Left forelimb (tissue), 1 donor: Measurements from ENCODE around the gene SEC14L5.
"Not testable (repeated sequence)": the region's sequence is repeated elsewhere in the genome, so short reads cannot be mapped to it uniquely, and the experiment has no call there.

ENCODE experiments used
- DNase-seq: peaks from one replicate; pipeline ENCODE4 v3.0.0-alpha.2; 2018; ENCODE audit warnings: low spot score

SEC14L5 gene

GRCh38 chr16:5036228-5037156 is 78.4 kb downstream of the SEC14L5 start:
- DNase-seq, result no peak

- DNase-seq, result no peak
Observed at GRCh38 chr16:5040451-5040850, 82.3 kb downstream of the SEC14L5 start.

GRCh38 chr16:5041600-5042133 is 83.5 kb downstream of the SEC14L5 start:
- DNase-seq, result no peak

- DNase-seq, result no peak
Observed at GRCh38 chr16:5042574-5043171, 84.5 kb downstream of the SEC14L5 start.

GRCh38 chr16:5044011-5044540 is 85.9 kb downstream of the SEC14L5 start:
- no peak for DNase-seq

DNA sequence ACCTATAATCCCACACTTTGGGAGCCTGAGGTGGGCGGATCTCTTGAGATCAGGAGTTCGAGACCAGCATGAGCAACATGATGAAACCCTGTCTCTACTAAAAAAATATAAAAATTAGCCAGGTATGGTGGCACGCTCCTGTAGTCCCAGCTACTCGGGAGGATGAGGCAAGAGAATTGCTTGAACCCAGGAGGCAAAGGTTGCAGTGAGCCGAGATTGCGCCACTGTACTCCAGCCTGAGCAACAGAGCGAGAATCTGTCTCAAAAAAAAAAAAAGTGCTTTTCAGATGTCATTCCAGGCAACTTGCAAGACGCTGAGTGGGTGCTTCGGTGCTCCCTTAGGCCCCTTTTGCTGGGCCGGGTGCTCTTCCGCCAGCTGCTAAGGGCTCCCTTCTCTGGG is 86.5 kb downstream of the SEC14L5 start:
- not testable (repeated sequence) for DNase-seq

GRCh38 chr16:5045499-5046115 is 87.5 kb downstream of the SEC14L5 start:
- no peak for DNase-seq

GRCh38 chr16:5046914-5047313 is 88.8 kb downstream of the SEC14L5 start:
- DNase-seq, result no peak

DNA sequence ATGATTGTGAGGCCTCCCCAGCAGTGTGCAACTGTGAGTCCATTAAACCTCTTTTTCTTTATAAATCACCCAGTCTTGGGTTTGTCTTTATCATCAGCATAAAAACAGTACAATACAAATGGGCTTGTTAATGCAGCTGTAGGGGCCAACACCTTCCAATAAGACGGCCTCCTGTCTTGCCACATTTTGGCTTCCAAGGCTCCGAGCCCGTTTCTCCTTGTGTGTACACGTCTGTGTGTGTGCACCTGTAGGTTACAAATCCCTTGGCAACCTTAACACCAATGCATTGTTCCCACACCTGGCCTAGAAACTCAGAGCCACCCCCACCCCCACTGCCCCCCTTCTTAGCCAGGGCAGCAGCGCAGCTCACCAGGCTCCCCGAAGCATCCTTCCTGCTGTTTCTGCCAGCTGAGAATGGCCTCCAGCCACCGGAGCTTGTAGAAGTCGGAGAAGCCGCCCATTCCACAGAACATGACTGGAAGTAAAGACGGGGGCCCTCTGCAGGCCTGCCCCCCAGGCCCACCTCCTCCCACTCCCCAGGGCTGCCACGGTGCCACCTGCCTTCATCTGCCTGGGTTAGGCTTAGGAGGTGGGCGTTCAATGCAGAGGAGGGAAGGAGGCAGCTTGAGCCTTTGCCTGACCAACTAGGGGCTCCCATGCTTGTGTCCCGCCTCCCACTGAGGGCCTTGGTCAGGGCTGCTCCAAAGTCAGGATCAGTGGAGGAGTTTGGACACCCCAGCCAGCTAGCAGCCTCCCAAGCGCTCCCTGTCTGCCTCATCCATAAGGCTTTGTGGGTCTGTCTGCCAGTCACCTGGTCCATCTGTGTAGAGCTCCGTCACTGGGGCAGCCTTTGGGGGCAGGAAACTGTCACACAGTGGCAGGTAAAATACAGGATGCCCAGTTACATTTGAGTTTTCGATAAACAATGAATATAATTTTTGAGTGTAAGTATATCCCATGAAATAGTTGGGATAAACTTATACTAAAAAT is 97.0 kb downstream of the SEC14L5 start:
- no peak for DNase-seq

GRCh38 chr16:5056352-5056751 is 98.2 kb downstream of the SEC14L5 start:
- DNase-seq, result no peak

GRCh38 chr16:5058476-5058875 is 100.3 kb downstream of the SEC14L5 start:
- DNase-seq, result no peak

GRCh38 chr16:5059386-5060072 is 101.4 kb downstream of the SEC14L5 start:
- DNase-seq, result no peak

DNA sequence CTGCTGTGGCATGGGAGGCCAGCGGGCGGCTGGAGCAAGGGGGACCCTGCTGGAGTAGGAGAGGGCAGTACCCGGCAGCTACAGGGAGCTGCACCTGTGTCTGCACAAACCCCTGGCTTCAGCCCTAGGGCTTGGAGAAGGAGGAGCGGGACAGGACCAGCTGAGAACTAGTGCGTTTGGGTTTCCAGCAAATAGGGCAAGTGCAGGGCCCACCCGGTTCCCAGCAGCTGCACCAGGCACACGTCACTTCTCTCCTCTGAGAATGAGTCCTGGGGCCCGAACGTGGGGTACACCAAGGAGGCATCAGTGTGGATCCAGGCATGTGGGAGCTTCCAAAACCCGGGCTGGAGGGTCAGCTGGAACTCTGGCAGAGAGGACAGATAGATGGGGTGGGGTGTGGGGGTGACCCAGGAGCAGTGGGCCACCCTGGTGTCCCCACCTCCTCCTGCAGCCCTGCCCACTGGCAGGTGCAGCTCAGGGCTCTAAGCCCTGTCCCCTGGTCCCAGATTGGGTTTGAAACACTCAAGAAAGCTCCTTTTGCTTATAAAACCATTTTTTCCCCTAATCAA is 102.0 kb downstream of the SEC14L5 start:
- no peak for DNase-seq

GRCh38 chr16:5062051-5062450 is 103.9 kb downstream of the SEC14L5 start:
- DNase-seq, result no peak

GRCh38 chr16:5062790-5063765 is 104.9 kb downstream of the SEC14L5 start:
- no peak for DNase-seq

GRCh38 chr16:5064915-5065314 is 106.8 kb downstream of the SEC14L5 start:
- DNase-seq, result no peak

- DNase-seq, result no peak
Observed at GRCh38 chr16:5065326-5065725, 107.2 kb downstream of the SEC14L5 start.

GRCh38 chr16:5065813-5066212 is 107.7 kb downstream of the SEC14L5 start, which contains the start of gene C16orf89:
TSS of gene C16orf89 (minus strand) at chr16:5065956. CDS start at chr16:5065908, 48 bp downstream.
- no peak for DNase-seq

GRCh38 chr16:5066511-5066910 is 108.4 kb downstream of the SEC14L5 start:
- no peak for DNase-seq
